Panc1 (cell line): ENCODE data around the gene DCBLD2. TPM values are rescaled to one million over a fixed set of nuclear protein-coding genes. Genes with fewer than 3 reads are reported as not detected.

Experiments
- ATAC-seq: fragments of 200-7000 bp; cut with Tn5 transposase; 2 replicates; pipeline ENCODE4 v1.9.1; 2020; ENCODE audit warnings: mild to moderate bottlenecking, moderate library complexity
- BruUV-seq: library from RNA; stranded (reverse); fragments of 400-500 nt; replicated peaks from 2 replicates; lab custom pipeline; 2021; lab: Mats Ljungman, UMichigan
- CTCF ChIA-PET: fragments of 300-600 bp; sonication (Branson Sonifier 250); formaldehyde crosslinking; loops from one replicate; lab custom pipeline; 2022; ENCODE audit warnings: antibody characterized with exemption; lab: Charles Lee
- POLR2A ChIA-PET: fragments of 300-600 bp; sonication (Branson Sonifier 250); formaldehyde crosslinking; loops from one replicate; lab custom pipeline; 2022; ENCODE audit warnings: antibody characterized with exemption; lab: Charles Lee
- DNase-seq: peaks from one replicate; pipeline ENCODE4 v3.0.0-alpha.2; 2010; ENCODE audit warnings: low read depth, low spot score
- H3K27ac ChIP-seq: 2 replicates; pipeline ENCODE4 v1.5.1; 2011; ENCODE audit warnings: mild to moderate bottlenecking, low read length, inconsistent platforms
- H3K27me3 ChIP-seq: fragments of 200-500 bp; sonication (Bioruptor generic); 2 replicates; pipeline ENCODE4 v1.6.0; 2014; ENCODE audit warnings: low read length, inconsistent platforms; ENCODE audit not compliant: control insufficient read depth, insufficient read depth
- H3K36me3 ChIP-seq: fragments of 200-500 bp; sonication (Bioruptor generic); 2 replicates; pipeline ENCODE4 v1.5.1; 2014; ENCODE audit warnings: inconsistent platforms, mild to moderate bottlenecking, low read length, moderate library complexity; ENCODE audit not compliant: control insufficient read depth, insufficient read depth
- H3K4me1 ChIP-seq: 2 replicates; pipeline ENCODE4 v1.5.1; 2011; ENCODE audit warnings: inconsistent platforms, mild to moderate bottlenecking, low read length, moderate library complexity; ENCODE audit not compliant: control insufficient read depth, insufficient read depth
- H3K4me3 ChIP-seq, 2 experiments: 2 replicates each; pipeline ENCODE4 v1.5.1; 2011 to 2012; ENCODE audit warnings: low read depth in 2 of 2, low read length in 2 of 2, mild to moderate bottlenecking in 2 of 2, inconsistent platforms in 1 of 2, moderate library complexity in 1 of 2
- H3K9me3 ChIP-seq: fragments of 200-500 bp; sonication (Bioruptor generic); 2 replicates; pipeline ENCODE4 v1.5.1; 2014; ENCODE audit warnings: low read depth, mild to moderate bottlenecking, inconsistent platforms, low read length, moderate library complexity; ENCODE audit not compliant: control insufficient read depth, insufficient read depth
- POLR2AphosphoS5 ChIP-seq: IDR thresholded peaks from 2 replicates; pipeline ENCODE4 v1.6.1; 2012; ENCODE audit warnings: mild to moderate bottlenecking, low read depth, low read length, moderate library complexity
- SIN3A ChIP-seq: IDR thresholded peaks from 2 replicates; pipeline ENCODE4 v1.6.1; 2012; ENCODE audit warnings: low read depth, mild to moderate bottlenecking, low read length, moderate library complexity, borderline replicate concordance; ENCODE audit not compliant: insufficient read depth
- TCF7L2 ChIP-seq: IDR thresholded peaks from 2 replicates; pipeline ENCODE4 v1.6.1; 2011; ENCODE audit warnings: mild to moderate bottlenecking, low read depth, low read length, inconsistent platforms
- in situ Hi-C: cut with HindIII; loops from 2 replicates; pipeline ENCODE4 v1.10.0; 2016; ENCODE audit warnings: low sequenced_read_pairs, low pct_unique_long_range_greater_than_20kb
- intact Hi-C: fragments of 100-400 bp; cut with micrococcal nuclease; formaldehyde crosslinking; loops from one replicate; pipeline ENCODE4 v1.10.0; 2022; ENCODE audit not compliant: unreplicated experiment
- total RNA-seq: library from RNA; stranded (reverse); gene quantifications from one replicate; pipeline ENCODE4 v1.2.1, GENCODE V29; 2021; ENCODE audit not compliant: unreplicated experiment
- TF ChIP-seq, protein P1 (sequence below): fragments of 450-650 bp; IDR thresholded peaks from 2 replicates; pipeline ENCODE4 v1.5.1; 2017; ENCODE audit warnings: mild to moderate bottlenecking
- TF ChIP-seq, protein P2 (sequence below), 2 experiments: IDR thresholded peaks; 2 replicates each; pipeline ENCODE4 v1.6.1; 2011 to 2012; ENCODE audit warnings: low read depth in 2 of 2, control low read depth in 1 of 2, low read length in 1 of 2, mild to moderate bottlenecking in 1 of 2, moderate library complexity in 1 of 2; ENCODE audit not compliant: insufficient read depth in 1 of 2

Gene DCBLD2
- total RNA-seq, 1 experiment from 2014 or later = 54.4 TPM

DNA sequence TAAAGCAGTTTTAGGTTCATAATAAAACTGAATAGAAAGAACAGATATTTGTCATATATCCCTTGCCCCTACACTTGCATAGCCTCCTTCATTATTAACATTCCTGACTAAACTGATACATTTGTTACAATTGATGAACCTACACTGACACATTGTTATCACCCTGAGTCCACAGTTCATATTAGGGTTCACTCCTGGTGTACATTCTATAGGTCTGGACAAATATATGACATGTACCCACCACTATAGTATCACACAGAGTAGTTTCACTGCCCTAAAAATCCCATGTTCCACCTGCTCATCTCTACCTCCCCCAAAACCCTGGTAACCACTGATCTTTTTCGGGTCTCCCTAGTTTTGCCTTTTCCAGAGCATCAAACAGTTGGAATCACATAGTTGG is 13.8 kb downstream of the DCBLD2 start:
- ATAC-seq (no peak), DNase-seq (no peak)
- CTCF ChIA-PET = interaction anchor here (0.6 kb wide), 1 partner anchor 49 kb away, joined by 3 read pairs; no protein-coding TSS in a partner anchor
- BruUV-seq = no TSS peak
- H3K27ac ChIP-seq = no peak overlapping the region
- intact Hi-C loops (no loop called here), in situ Hi-C loops (no loop called here)
- TF ChIP-seq, protein P1, sequence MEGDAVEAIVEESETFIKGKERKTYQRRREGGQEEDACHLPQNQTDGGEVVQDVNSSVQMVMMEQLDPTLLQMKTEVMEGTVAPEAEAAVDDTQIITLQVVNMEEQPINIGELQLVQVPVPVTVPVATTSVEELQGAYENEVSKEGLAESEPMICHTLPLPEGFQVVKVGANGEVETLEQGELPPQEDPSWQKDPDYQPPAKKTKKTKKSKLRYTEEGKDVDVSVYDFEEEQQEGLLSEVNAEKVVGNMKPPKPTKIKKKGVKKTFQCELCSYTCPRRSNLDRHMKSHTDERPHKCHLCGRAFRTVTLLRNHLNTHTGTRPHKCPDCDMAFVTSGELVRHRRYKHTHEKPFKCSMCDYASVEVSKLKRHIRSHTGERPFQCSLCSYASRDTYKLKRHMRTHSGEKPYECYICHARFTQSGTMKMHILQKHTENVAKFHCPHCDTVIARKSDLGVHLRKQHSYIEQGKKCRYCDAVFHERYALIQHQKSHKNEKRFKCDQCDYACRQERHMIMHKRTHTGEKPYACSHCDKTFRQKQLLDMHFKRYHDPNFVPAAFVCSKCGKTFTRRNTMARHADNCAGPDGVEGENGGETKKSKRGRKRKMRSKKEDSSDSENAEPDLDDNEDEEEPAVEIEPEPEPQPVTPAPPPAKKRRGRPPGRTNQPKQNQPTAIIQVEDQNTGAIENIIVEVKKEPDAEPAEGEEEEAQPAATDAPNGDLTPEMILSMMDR = no peak
- no peak for TF ChIP-seq TCF7L2
- TF ChIP-seq POLR2AphosphoS5 = no peak
- TF ChIP-seq, protein P2, sequence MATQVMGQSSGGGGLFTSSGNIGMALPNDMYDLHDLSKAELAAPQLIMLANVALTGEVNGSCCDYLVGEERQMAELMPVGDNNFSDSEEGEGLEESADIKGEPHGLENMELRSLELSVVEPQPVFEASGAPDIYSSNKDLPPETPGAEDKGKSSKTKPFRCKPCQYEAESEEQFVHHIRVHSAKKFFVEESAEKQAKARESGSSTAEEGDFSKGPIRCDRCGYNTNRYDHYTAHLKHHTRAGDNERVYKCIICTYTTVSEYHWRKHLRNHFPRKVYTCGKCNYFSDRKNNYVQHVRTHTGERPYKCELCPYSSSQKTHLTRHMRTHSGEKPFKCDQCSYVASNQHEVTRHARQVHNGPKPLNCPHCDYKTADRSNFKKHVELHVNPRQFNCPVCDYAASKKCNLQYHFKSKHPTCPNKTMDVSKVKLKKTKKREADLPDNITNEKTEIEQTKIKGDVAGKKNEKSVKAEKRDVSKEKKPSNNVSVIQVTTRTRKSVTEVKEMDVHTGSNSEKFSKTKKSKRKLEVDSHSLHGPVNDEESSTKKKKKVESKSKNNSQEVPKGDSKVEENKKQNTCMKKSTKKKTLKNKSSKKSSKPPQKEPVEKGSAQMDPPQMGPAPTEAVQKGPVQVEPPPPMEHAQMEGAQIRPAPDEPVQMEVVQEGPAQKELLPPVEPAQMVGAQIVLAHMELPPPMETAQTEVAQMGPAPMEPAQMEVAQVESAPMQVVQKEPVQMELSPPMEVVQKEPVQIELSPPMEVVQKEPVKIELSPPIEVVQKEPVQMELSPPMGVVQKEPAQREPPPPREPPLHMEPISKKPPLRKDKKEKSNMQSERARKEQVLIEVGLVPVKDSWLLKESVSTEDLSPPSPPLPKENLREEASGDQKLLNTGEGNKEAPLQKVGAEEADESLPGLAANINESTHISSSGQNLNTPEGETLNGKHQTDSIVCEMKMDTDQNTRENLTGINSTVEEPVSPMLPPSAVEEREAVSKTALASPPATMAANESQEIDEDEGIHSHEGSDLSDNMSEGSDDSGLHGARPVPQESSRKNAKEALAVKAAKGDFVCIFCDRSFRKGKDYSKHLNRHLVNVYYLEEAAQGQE (IDR thresholded peaks at IDR 0.05; ENCODE audit: insufficient read depth in 1 of 2, low read depth in 2 of 2, low read length in 1 of 2) = no peak
- no peak for TF ChIP-seq SIN3A
- no peaks in the 10 kb centered on the region for H3K9me3 ChIP-seq
- POLR2A ChIA-PET = no interaction called here
- no peaks in the 10 kb centered on the region for H3K27me3 ChIP-seq
- H3K4me3 ChIP-seq = no peak overlapping the region
- H3K36me3 ChIP-seq = no peaks in the 10 kb centered on the region
- H3K4me1 ChIP-seq = peaks cover 34% of the 10 kb centered on the region

DNA sequence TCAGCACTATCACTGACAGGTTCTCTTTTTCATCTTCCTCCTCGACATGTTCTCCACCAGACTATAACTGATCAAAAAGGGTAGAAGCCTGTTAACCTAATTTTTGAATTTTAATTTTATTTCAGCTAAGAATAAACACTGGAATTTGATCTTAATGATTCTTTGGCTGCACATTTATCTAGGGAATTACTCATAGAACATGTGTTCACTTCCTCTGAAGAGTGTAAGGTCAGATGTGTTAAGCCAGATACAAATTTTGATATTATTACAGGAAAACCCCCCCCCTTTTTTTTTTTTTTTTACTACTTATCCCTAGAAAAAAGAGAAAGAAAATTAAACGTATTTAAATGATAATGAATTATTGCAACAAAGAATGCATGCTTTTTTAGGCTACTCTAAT is 15.0 kb downstream of the DCBLD2 start:
- BruUV-seq = no TSS peak
- Histone ChIP-seq H3K27me3 (no peaks in the 10 kb centered on the region), H3K27ac (no peak overlapping the region; the same call in 1 of the 2 replicates), H3K4me1 (peaks cover 31% of the 10 kb centered on the region), H3K4me3 (no peak overlapping the region), H3K36me3 (no peaks in the 10 kb centered on the region), H3K9me3 (no peaks in the 10 kb centered on the region)
- no peak for DNase-seq
- ATAC-seq = no peak
- POLR2A ChIA-PET = no interaction called here
- CTCF ChIA-PET = no interaction called here
- in situ Hi-C loops = no loop called here
- no peak for TF ChIP-seq TCF7L2
- TF ChIP-seq, protein P2 (IDR thresholded peaks at IDR 0.05; ENCODE audit: insufficient read depth in 1 of 2, low read depth in 2 of 2, low read length in 1 of 2) = no peak
- TF ChIP-seq, protein P1 = no peak
- TF ChIP-seq POLR2AphosphoS5 = no peak
- TF ChIP-seq SIN3A = no peak
- intact Hi-C loops = no loop called here
